CD4-positive, alpha-beta T cell (primary cell): ENCODE data around the gene CAPN10. TPM values are rescaled to one million over a fixed set of nuclear protein-coding genes. Genes with fewer than 3 reads are reported as not detected.

Experiments
- ATAC-seq: fragments of 200-7000 bp; cut with Tn5 transposase; one replicate; pipeline ENCODE4 v1.10.0; 2022; ENCODE audit warnings: mild to moderate bottlenecking; ENCODE audit not compliant: poor library complexity
- CTCF ChIA-PET: fragments of 350-600 bp; sonication (Branson Sonifier 250); formaldehyde crosslinking; loops from one replicate; lab custom pipeline; 2021; ENCODE audit warnings: antibody characterized with exemption, inconsistent platforms; lab: Charles Lee
- POLR2A ChIA-PET: fragments of 350-600 bp; sonication (Branson Sonifier 250); formaldehyde crosslinking; loops from one replicate; lab custom pipeline; 2021; ENCODE audit warnings: antibody characterized with exemption, inconsistent platforms; lab: Charles Lee
- DNase-seq, 14 experiments: peaks; one replicate each; pipeline ENCODE4 v3.0.0-alpha.2; 2013 to 2020; ENCODE audit warnings: mixed read lengths in 2 of 14
- H3K27ac ChIP-seq, 2 donors: one replicate each; pipeline versions ENCODE4 v1.5.1 to v1.7.0; 2013; ENCODE audit warnings: low read length in 2 of 2, low read depth in 1 of 2, mild to moderate bottlenecking in 1 of 2
- H3K27me3 ChIP-seq, 2 experiments: 1 replicate in 1 of 2; 2 replicates in 1 of 2; pipeline versions ENCODE4 v1.6.1 to v1.7.0; 2013; ENCODE audit warnings: low read length in 2 of 2, control low read depth in 1 of 2, mild to moderate bottlenecking in 1 of 2, moderate library complexity in 1 of 2; ENCODE audit not compliant: insufficient read depth in 2 of 2, control insufficient read depth in 1 of 2
- H3K36me3 ChIP-seq: one replicate; pipeline ENCODE4 v1.6.1; 2013; ENCODE audit warnings: low read length, control low read depth; ENCODE audit not compliant: insufficient read depth
- H3K4me1 ChIP-seq: one replicate; pipeline ENCODE4 v1.6.1; 2013; ENCODE audit warnings: low read length, control low read depth; ENCODE audit not compliant: insufficient read depth
- H3K4me3 ChIP-seq: one replicate; pipeline ENCODE4 v1.5.1; 2013; ENCODE audit warnings: mild to moderate bottlenecking, low read length, moderate library complexity
- H3K9me3 ChIP-seq, 2 experiments: 1 replicate in 1 of 2; 2 replicates in 1 of 2; pipeline versions ENCODE4 v1.6.1 to v1.7.0; 2013; ENCODE audit warnings: low read length in 2 of 2, mild to moderate bottlenecking in 2 of 2, control low read depth in 1 of 2, moderate library complexity in 1 of 2; ENCODE audit not compliant: control insufficient read depth in 1 of 2, insufficient read depth in 1 of 2
- H3K27ac Mint-ChIP-seq: one replicate; pipeline ENCODE4 v1.8.0; 2020; ENCODE audit warnings: mixed read lengths
- H3K27me3 Mint-ChIP-seq: one replicate; pipeline ENCODE4 v1.8.0; 2021; ENCODE audit warnings: mixed read lengths
- H3K36me3 Mint-ChIP-seq: one replicate; pipeline ENCODE4 v1.8.0; 2021; ENCODE audit warnings: low read depth, mixed read lengths
- H3K4me1 Mint-ChIP-seq: one replicate; pipeline ENCODE4 v1.8.0; 2021; ENCODE audit warnings: low read depth, mixed read lengths
- H3K4me3 Mint-ChIP-seq: one replicate; pipeline ENCODE4 v1.8.0; 2020; ENCODE audit warnings: mild to moderate bottlenecking, mixed read lengths
- H3K9me3 Mint-ChIP-seq: one replicate; pipeline ENCODE4 v1.8.0; 2020; ENCODE audit warnings: mixed read lengths
- intact Hi-C, 2 experiments: fragments of 100-400 bp; cut with DNase I in 1 of 2; cut with micrococcal nuclease in 1 of 2; formaldehyde crosslinking; loops; one replicate each; pipeline versions ENCODE4 v1.15.1 to v1.9.0; 2023 to 2025; cut with DNase I, micrococcal nuclease
- total RNA-seq, 174 experiments: library from RNA in 2 of 174; stranded (reverse) in 2 of 174; gene quantifications; one replicate each; pipeline ENCODE4 v1.2.3 and lab custom pipeline; 2021 to 2026
- TF ChIP-seq, protein P1 (sequence below): fragments of 200-600 bp; IDR thresholded peaks from one replicate; pipeline ENCODE4 v1.8.0; 2022; ENCODE audit warnings: antibody characterized with exemption, mild to moderate bottlenecking

Gene CAPN10
- total RNA-seq, 2 experiments from 2014 or later: 40.6 to 42.1 TPM

GRCh38 chr2:240563951-240564560, 22.5 kb upstream of the CAPN10 start:
- ChIA-PET POLR2A (interaction anchor here (1.4 to 7.3 kb wide), 3 partner anchors 16 to 58 kb away, joined by 5 to 224 read pairs (median 51); partner anchors contain the start of gene CAPN10), CTCF (interaction anchor here (2.6 to 6.0 kb wide), 4 partner anchors 16 to 58 kb away, joined by 9 to 40 read pairs (median 32); partner anchors contain the start of gene CAPN10)
- H3K9me3 Mint-ChIP-seq: no peaks in the 10 kb centered on the region
- no peak overlapping the region for H3K4me3 ChIP-seq
- H3K36me3 ChIP-seq: peaks cover 14% of the 10 kb centered on the region
- TF ChIP-seq, protein P1, sequence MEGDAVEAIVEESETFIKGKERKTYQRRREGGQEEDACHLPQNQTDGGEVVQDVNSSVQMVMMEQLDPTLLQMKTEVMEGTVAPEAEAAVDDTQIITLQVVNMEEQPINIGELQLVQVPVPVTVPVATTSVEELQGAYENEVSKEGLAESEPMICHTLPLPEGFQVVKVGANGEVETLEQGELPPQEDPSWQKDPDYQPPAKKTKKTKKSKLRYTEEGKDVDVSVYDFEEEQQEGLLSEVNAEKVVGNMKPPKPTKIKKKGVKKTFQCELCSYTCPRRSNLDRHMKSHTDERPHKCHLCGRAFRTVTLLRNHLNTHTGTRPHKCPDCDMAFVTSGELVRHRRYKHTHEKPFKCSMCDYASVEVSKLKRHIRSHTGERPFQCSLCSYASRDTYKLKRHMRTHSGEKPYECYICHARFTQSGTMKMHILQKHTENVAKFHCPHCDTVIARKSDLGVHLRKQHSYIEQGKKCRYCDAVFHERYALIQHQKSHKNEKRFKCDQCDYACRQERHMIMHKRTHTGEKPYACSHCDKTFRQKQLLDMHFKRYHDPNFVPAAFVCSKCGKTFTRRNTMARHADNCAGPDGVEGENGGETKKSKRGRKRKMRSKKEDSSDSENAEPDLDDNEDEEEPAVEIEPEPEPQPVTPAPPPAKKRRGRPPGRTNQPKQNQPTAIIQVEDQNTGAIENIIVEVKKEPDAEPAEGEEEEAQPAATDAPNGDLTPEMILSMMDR: no peak
- H3K27me3 Mint-ChIP-seq: no peaks in the 10 kb centered on the region
- no peaks in the 10 kb centered on the region for H3K9me3 ChIP-seq
- peak overlapping the region; percentile 98 for H3K27ac Mint-ChIP-seq
- H3K4me1 ChIP-seq: peaks cover 79% of the 10 kb centered on the region
- H3K27ac ChIP-seq: peak overlapping the region; percentile 91 to 97
- DNase-seq (peak in 1 of 14 experiments; percentile 25), ATAC-seq (no peak)
- peaks cover 62% of the 10 kb centered on the region for H3K36me3 Mint-ChIP-seq
- intact Hi-C loops: loop anchor here (5.0 to 10.0 kb wide), 7 partner anchors 49 to 1321 kb away; partner anchors contain the start of genes COPS9 (in 1 of the 2), GPC1 (in 1 of the 2), HDAC4 (in 1 of the 2) and HDLBP (in 1 of the 2)
- no peaks in the 10 kb centered on the region for H3K27me3 ChIP-seq
- H3K4me3 Mint-ChIP-seq: peak overlapping the region; percentile 96
- peaks cover 79% of the 10 kb centered on the region for H3K4me1 Mint-ChIP-seq

DNA sequence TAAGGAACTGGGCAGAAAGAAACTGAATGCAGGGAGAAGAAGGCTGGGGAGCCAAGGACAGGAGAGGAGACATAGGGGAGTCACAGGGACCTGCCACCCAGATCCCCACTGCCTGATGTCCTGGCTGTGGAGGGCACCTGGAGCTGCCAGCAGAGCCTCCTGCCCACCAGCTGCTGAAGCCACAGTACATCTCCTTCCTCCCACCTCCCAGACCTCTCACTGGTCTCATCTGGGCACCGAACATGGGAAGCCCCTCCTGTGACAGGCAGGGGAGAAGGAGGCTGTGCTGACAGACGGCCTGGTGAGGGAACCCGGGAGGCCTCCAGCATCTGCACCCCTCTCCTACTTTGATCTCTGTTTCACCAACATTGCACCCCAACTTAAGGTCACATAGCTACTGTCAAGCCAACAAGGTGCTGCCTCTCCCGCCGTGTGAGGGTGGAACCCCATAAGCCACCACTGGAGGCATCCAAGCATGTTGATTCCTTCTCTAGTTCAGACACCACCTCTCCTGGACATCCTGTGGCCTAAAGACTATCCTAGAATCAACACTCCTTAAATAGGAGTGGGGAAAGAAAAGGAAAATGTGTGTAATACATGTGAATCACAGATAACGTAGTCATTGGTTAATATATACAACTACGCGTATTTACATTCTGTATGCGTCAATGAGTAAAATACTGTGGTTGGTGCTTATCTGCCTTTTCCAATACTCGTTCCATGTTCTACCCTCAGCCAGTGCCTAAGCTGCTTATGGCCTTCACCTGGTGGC, 21.8 kb upstream of the CAPN10 start:
- ChIA-PET POLR2A (interaction anchor here (1.1 to 7.3 kb wide), 8 partner anchors 8 to 1170 kb away, joined by 3 to 224 read pairs (median 10); partner anchors contain the start of genes ANKMY1, CAPN10 and D2HGDH), CTCF (interaction anchor here (2.6 to 6.0 kb wide), 5 partner anchors 15 to 57 kb away, joined by 9 to 54 read pairs (median 34); partner anchors contain the start of gene CAPN10)
- Histone ChIP-seq H3K9me3 (no peaks in the 10 kb centered on the region), H3K27ac (peak overlapping the region; percentile 91 to 97), H3K27me3 (no peaks in the 10 kb centered on the region), H3K4me1 (peaks cover 79% of the 10 kb centered on the region), H3K4me3 (peak overlapping the region; percentile 64), H3K36me3 (peaks cover 12% of the 10 kb centered on the region)
- Mint-ChIP-seq H3K4me1 (peaks cover 78% of the 10 kb centered on the region), H3K27me3 (no peaks in the 10 kb centered on the region), H3K4me3 (peak overlapping the region; percentile 96), H3K9me3 (no peaks in the 10 kb centered on the region), H3K36me3 (peaks cover 62% of the 10 kb centered on the region), H3K27ac (peak overlapping the region; percentile 98)
- ATAC-seq: no peak
- DNase-seq: peak in 7 of 14 experiments; percentile 31 to 63 (median 40)
- TF ChIP-seq, protein P1: peak; percentile 21
- intact Hi-C loops: loop anchor here (5.0 to 10.0 kb wide), 10 partner anchors 50 to 1320 kb away; partner anchors contain the start of genes COPS9 (in 1 of the 2), FARP2 (in 1 of the 2), GPC1 (in 1 of the 2) and GPR35 (in 1 of the 2)
